Activated B cell treated with CpG ODN at 0.5 μM for 24 hours (primary cell): Measurements from ENCODE around the gene POLR3H. TPM values are rescaled to one million over a fixed set of nuclear protein-coding genes. Genes with fewer than 3 reads are reported as not detected.

Source experiments
- ATAC-seq: fragments of 200-7000 bp; cut with Tn5 transposase; one replicate; pipeline ENCODE4 v1.10.0; 2021; ENCODE audit warnings: low read depth, mild to moderate bottlenecking, moderate library complexity
- CTCF ChIA-PET: fragments of 350-600 bp; sonication (Branson Sonifier 250); formaldehyde crosslinking; loops from one replicate; lab custom pipeline; 2021; ENCODE audit warnings: antibody characterized with exemption; lab: Charles Lee
- POLR2A ChIA-PET: fragments of 350-600 bp; sonication (Branson Sonifier 250); formaldehyde crosslinking; loops from one replicate; lab custom pipeline; 2021; ENCODE audit warnings: antibody characterized with exemption; lab: Charles Lee
- DNase-seq: peaks from one replicate; pipeline ENCODE4 v3.0.0; 2022
- H3K27ac Mint-ChIP-seq: one replicate; pipeline ENCODE4 v1.8.0; 2020; ENCODE audit warnings: mixed read lengths
- H3K27me3 Mint-ChIP-seq: one replicate; pipeline ENCODE4 v1.8.0; 2021; ENCODE audit warnings: mixed read lengths
- H3K36me3 Mint-ChIP-seq: one replicate; pipeline ENCODE4 v1.8.0; 2021; ENCODE audit warnings: low read depth, mixed read lengths
- H3K4me1 Mint-ChIP-seq: one replicate; pipeline ENCODE4 v1.8.0; 2021; ENCODE audit warnings: mixed read lengths
- H3K4me3 Mint-ChIP-seq: one replicate; pipeline ENCODE4 v1.8.0; 2020; ENCODE audit warnings: mild to moderate bottlenecking, mixed read lengths
- H3K9me3 Mint-ChIP-seq: one replicate; pipeline ENCODE4 v1.8.0; 2020; ENCODE audit warnings: mixed read lengths
- intact Hi-C: fragments of 100-400 bp; cut with micrococcal nuclease; formaldehyde crosslinking; loops from one replicate; pipeline ENCODE4 v1.15.1; 2024
- total RNA-seq: library from RNA; stranded (reverse); gene quantifications from 2 replicates; pipeline ENCODE4 v1.2.3, GENCODE V29; 2022
- TF ChIP-seq, protein P1 (sequence below): fragments of 200-600 bp; IDR thresholded peaks from one replicate; pipeline ENCODE4 v1.8.0; 2022; ENCODE audit warnings: antibody characterized with exemption, mild to moderate bottlenecking

The POLR3H gene
- total RNA-seq, 1 donor from 2014 or later, result 43.9 TPM

DNA sequence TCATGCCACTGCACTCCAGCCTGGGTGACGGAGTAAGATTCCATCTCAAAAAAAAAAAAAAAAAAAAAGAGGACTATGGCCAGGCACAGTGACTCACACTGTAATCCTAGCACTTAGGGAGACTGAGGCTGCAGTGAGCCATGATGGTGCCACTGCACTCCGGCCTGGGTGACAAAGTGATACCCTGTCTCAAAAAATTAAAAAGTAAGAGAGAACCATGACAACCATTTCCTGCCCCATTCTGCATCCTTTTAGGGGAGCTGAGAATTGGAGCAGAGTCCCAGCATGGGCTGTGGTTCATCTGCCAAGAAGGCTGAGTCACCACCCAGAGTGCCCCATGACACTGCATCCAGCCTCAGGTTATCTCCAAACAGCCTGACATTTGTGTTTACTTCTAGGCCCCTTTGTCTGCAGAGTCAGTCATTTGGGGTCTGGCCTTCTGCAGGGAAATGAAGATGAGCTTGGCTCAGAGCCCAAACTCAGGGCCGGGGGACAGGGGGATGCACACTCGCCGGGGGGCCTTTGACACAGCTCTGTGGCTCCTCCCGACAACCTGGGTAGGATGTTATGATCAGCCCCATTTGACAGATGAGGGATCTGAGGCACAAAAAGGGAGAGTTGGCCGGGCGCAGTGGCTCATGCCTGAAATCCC lies 21.3 kb upstream of the POLR3H start:
- DNase-seq, result no peak
- ATAC-seq, result no peak
- CTCF ChIA-PET, result no interaction called here
- Mint-ChIP-seq H3K27ac (no peak overlapping the region), H3K9me3 (no peaks in the 10 kb centered on the region), H3K27me3 (peaks cover 11% of the 10 kb centered on the region), H3K4me1 (no peaks in the 10 kb centered on the region), H3K36me3 (no peaks in the 10 kb centered on the region), H3K4me3 (no peak overlapping the region)
- POLR2A ChIA-PET, result interaction anchor here (0.6 to 0.7 kb wide), 2 partner anchors 29 to 214 kb away, joined by 3 to 7 read pairs; no protein-coding TSS in a partner anchor
- intact Hi-C loops, result no loop called here
- TF ChIP-seq, protein P1, sequence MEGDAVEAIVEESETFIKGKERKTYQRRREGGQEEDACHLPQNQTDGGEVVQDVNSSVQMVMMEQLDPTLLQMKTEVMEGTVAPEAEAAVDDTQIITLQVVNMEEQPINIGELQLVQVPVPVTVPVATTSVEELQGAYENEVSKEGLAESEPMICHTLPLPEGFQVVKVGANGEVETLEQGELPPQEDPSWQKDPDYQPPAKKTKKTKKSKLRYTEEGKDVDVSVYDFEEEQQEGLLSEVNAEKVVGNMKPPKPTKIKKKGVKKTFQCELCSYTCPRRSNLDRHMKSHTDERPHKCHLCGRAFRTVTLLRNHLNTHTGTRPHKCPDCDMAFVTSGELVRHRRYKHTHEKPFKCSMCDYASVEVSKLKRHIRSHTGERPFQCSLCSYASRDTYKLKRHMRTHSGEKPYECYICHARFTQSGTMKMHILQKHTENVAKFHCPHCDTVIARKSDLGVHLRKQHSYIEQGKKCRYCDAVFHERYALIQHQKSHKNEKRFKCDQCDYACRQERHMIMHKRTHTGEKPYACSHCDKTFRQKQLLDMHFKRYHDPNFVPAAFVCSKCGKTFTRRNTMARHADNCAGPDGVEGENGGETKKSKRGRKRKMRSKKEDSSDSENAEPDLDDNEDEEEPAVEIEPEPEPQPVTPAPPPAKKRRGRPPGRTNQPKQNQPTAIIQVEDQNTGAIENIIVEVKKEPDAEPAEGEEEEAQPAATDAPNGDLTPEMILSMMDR, result no peak

DNA sequence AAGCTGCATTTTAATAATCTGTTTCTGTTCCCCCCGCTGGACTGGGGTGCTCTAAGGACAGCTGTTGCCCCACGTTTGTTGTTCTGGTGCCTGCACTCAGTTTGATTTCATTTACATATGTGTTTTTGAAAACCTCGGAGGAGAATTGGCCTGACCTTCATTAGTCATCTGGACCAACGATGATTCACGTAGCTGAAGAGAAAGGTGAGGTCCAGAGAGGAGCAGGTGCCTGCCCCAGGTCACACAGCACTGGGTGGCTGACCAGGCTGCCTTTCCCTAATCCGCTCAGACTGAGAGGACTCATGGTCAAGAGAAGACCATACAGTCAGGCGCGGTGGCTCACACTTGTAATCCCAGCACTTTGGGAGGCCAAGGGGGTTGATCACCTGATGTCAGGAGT lies 20.3 kb upstream of the POLR3H start:
- POLR2A ChIA-PET, result interaction anchor here (0.6 to 0.7 kb wide), 2 partner anchors 48 to 215 kb away, joined by 4 to 7 read pairs; no protein-coding TSS in a partner anchor
- ATAC-seq (no peak), DNase-seq (no peak)
- intact Hi-C loops, result no loop called here
- no peaks in the 10 kb centered on the region for H3K9me3 Mint-ChIP-seq
- TF ChIP-seq, protein P1, result no peak
- peaks cover 19% of the 10 kb centered on the region for H3K27me3 Mint-ChIP-seq
- CTCF ChIA-PET, result no interaction called here
- no peak overlapping the region for H3K27ac Mint-ChIP-seq
- H3K4me1 Mint-ChIP-seq, result no peaks in the 10 kb centered on the region
- no peak overlapping the region for H3K4me3 Mint-ChIP-seq
- no peaks in the 10 kb centered on the region for H3K36me3 Mint-ChIP-seq

DNA sequence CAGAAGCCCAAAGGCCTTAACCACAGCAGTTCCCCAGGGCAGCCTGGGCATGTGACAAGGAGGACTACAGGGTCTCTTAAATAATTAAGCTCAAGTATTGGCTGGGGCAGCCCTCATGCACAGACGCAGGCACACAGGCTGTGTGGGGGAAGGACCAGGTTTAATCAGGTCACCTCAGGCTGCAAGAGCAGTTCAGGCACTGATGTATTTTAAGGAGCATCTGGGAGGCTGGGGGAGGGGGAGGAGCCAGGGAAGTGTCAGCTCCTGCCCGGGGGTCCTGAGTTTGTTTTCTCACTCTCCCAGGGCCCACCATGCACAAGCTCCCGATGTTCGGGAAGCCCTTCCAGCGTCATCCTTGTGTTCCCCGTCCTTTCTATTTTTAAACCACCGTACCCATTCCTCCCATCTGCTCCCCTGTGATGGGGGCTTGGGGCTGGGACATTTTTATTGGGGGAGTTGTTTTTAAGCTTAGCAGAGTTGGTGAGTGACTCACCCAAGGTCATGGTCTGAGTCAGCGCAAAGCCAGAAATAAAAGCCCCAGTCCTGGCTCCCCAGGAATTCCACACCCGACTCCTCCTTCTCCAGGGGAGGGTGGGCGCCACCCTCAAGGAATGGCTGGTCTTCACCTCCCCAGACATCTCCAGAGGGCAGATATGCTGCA lies 18.9 kb upstream of the POLR3H start:
- H3K27me3 Mint-ChIP-seq, result peaks cover 19% of the 10 kb centered on the region
- no peaks in the 10 kb centered on the region for H3K4me1 Mint-ChIP-seq
- no peaks in the 10 kb centered on the region for H3K36me3 Mint-ChIP-seq
- H3K27ac Mint-ChIP-seq, result no peak overlapping the region
- no peaks in the 10 kb centered on the region for H3K9me3 Mint-ChIP-seq
- H3K4me3 Mint-ChIP-seq, result no peak overlapping the region
- ChIA-PET CTCF (no interaction called here), POLR2A (no interaction called here)
- intact Hi-C loops, result no loop called here
- TF ChIP-seq, protein P1, result no peak
- DNase-seq, result no peak
- ATAC-seq, result no peak

DNA sequence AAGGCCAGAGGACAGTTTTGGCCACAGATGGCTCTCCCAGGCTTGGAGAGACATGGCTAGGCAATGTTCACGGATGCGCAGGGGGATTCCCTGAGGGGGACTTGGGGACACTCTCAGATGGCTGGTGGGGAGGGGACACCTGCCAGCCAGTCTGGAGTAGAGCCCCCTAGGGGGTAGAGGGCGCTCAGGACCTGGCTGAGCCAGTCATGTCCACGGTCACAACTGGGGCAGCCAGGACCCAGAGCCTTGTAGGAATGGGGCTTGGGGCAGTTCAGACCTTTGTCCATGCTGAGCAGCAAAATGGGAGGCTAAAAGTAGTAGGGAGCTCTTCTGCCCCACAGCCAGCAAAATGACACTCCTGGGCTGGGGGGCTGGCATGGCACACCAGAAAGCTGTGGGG lies 18.2 kb upstream of the POLR3H start:
- Mint-ChIP-seq H3K27ac (no peak overlapping the region), H3K36me3 (no peaks in the 10 kb centered on the region), H3K4me1 (no peaks in the 10 kb centered on the region), H3K27me3 (peaks cover 23% of the 10 kb centered on the region), H3K9me3 (no peaks in the 10 kb centered on the region), H3K4me3 (no peak overlapping the region)
- DNase-seq (no peak), ATAC-seq (no peak)
- ChIA-PET CTCF (no interaction called here), POLR2A (no interaction called here)
- TF ChIP-seq, protein P1, result no peak
- intact Hi-C loops, result no loop called here

DNA sequence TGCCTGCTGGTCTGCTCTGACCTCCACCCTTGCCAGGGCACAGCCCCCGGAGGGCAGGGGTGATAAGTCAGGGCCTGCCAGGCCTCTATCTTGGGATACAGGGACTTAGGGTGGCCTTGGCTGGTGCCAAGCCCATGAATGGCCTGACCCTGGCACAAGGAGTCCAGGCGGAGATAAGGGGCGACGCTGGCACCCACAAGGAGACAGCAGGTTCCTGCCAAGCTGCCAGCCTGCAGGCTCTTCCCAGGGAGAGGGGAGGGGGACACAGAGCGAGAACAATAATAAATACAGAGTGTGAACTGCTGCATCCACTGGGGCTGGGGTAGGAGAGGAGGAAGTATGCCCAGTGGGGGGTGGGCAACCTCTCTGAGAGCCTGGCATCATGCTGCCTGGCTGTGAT lies 17.5 kb upstream of the POLR3H start:
- Mint-ChIP-seq H3K4me3 (no peak overlapping the region), H3K36me3 (no peaks in the 10 kb centered on the region), H3K27me3 (peaks cover 26% of the 10 kb centered on the region), H3K4me1 (no peaks in the 10 kb centered on the region), H3K27ac (no peak overlapping the region), H3K9me3 (no peaks in the 10 kb centered on the region)
- ChIA-PET POLR2A (no interaction called here), CTCF (no interaction called here)
- intact Hi-C loops, result no loop called here
- ATAC-seq, result no peak
- TF ChIP-seq, protein P1, result no peak
- DNase-seq, result no peak
